Measurements from ENCODE around the gene LDLRAD3.

- TF ChIP-seq POLR2AphosphoS5 (IDR thresholded peaks at IDR 0.05; ENCODE audit: low read depth, low read length), result no peak
- TF ChIP-seq, protein P1, sequence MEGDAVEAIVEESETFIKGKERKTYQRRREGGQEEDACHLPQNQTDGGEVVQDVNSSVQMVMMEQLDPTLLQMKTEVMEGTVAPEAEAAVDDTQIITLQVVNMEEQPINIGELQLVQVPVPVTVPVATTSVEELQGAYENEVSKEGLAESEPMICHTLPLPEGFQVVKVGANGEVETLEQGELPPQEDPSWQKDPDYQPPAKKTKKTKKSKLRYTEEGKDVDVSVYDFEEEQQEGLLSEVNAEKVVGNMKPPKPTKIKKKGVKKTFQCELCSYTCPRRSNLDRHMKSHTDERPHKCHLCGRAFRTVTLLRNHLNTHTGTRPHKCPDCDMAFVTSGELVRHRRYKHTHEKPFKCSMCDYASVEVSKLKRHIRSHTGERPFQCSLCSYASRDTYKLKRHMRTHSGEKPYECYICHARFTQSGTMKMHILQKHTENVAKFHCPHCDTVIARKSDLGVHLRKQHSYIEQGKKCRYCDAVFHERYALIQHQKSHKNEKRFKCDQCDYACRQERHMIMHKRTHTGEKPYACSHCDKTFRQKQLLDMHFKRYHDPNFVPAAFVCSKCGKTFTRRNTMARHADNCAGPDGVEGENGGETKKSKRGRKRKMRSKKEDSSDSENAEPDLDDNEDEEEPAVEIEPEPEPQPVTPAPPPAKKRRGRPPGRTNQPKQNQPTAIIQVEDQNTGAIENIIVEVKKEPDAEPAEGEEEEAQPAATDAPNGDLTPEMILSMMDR (IDR thresholded peaks at IDR 0.05), result no peak
Observed at GRCh38 chr11:36008584-36008983, 64.7 kb downstream of the LDLRAD3 start.

Data from Panc1 (cell line).